Adrenal gland (tissue), 5 donors: ENCODE results near the gene TIFAB.

ENCODE experiments used
- CTCF ChIP-seq, 6 experiments: fragments of 450-650 bp in 4 of 6; fragments of 200-600 bp in 2 of 6; sonication (generic) in 1 of 6; IDR thresholded peaks; 1 replicate in 5 of 6; 2 replicates in 1 of 6; pipeline versions ENCODE4 v1.5.1 to v1.8.0; 2016 to 2021; ENCODE audit warnings: antibody characterized with exemption in 6 of 6, mild to moderate bottlenecking in 2 of 6, moderate library complexity in 1 of 6
- POLR2A ChIP-seq, 2 donors: fragments of 450-650 bp; IDR thresholded peaks; one replicate each; pipeline ENCODE4 v1.6.1; 2017; ENCODE audit warnings: antibody characterized with exemption in 2 of 2, mild to moderate bottlenecking in 2 of 2, moderate library complexity in 1 of 2
- donor health status: DM: no; HTN: no; CAD: no.

- TF ChIP-seq CTCF (IDR thresholded peaks at IDR 0.05) (no peak), POLR2A (IDR thresholded peaks at IDR 0.05) (no peak)
Measured at GRCh38 chr5:135398160-135398854, 53.8 kb downstream of the TIFAB start.
